ENCODE measurements around the gene MPZL1. TPM values are rescaled to one million over a fixed set of nuclear protein-coding genes. Genes with fewer than 3 reads are reported as not detected.
"Not testable (repeated sequence)": the region's sequence is repeated elsewhere in the genome, so short reads cannot be mapped to it uniquely, and the experiment has no call there.

MPZL1 gene
- total RNA-seq, 1 experiment from 2014 or later = 71.7 TPM

DNA sequence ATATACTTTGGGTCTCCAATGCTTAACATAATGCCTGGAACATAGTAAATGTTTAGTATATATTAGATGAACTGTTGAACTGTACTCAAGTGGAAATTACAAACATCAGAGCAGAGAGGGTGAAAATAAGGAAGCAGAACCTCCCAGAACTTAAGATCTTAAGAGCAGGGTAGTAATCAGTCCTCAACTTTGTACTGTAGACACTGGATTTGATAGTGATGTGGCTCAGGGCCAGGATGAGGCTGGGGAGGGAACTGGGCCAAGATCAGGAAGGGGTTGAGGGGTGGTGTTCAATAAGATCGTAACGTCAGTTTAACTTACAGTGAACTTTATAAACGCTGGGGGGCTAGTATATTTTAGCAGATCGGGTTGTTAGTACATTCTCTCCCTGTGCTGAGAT is 15.4 kb downstream of the MPZL1 start (continued):
- no peak for TF ChIP-seq RELA (CRISPR knock-in tag; IDR thresholded peaks at IDR 0.05; ENCODE audit: borderline replicate concordance)
- no peak for TF ChIP-seq TP53 (CRISPR knock-in tag; IDR thresholded peaks at IDR 0.05)

DNA sequence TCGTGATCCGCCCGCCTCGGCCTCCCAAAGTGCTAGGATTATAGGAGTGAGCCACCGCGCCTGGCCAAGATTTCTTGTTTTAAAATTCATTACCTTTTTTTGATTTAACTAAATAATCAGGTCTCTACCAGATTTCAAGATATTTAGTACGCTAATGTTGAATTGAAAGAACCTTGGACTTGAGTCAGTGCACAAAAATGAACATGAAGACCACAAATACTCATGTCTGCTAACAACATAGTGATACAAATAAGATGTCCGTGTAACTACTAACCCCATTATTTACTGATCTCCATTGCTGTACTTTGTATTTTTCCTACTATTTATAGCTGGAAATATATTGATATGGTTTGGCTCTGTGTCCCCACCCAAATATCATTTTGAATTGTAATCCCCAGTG is 16.4 kb downstream of the MPZL1 start:
- H3K4me3 Mint-ChIP-seq = no peak overlapping the region
- H3K36me3 Mint-ChIP-seq = peaks cover 19% of the 10 kb centered on the region
- TF ChIP-seq, protein P1, sequence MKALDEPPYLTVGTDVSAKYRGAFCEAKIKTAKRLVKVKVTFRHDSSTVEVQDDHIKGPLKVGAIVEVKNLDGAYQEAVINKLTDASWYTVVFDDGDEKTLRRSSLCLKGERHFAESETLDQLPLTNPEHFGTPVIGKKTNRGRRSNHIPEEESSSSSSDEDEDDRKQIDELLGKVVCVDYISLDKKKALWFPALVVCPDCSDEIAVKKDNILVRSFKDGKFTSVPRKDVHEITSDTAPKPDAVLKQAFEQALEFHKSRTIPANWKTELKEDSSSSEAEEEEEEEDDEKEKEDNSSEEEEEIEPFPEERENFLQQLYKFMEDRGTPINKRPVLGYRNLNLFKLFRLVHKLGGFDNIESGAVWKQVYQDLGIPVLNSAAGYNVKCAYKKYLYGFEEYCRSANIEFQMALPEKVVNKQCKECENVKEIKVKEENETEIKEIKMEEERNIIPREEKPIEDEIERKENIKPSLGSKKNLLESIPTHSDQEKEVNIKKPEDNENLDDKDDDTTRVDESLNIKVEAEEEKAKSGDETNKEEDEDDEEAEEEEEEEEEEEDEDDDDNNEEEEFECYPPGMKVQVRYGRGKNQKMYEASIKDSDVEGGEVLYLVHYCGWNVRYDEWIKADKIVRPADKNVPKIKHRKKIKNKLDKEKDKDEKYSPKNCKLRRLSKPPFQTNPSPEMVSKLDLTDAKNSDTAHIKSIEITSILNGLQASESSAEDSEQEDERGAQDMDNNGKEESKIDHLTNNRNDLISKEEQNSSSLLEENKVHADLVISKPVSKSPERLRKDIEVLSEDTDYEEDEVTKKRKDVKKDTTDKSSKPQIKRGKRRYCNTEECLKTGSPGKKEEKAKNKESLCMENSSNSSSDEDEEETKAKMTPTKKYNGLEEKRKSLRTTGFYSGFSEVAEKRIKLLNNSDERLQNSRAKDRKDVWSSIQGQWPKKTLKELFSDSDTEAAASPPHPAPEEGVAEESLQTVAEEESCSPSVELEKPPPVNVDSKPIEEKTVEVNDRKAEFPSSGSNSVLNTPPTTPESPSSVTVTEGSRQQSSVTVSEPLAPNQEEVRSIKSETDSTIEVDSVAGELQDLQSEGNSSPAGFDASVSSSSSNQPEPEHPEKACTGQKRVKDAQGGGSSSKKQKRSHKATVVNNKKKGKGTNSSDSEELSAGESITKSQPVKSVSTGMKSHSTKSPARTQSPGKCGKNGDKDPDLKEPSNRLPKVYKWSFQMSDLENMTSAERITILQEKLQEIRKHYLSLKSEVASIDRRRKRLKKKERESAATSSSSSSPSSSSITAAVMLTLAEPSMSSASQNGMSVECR (CRISPR knock-in tag; IDR thresholded peaks at IDR 0.05; ENCODE audit: borderline replicate concordance) = no peak
- H3K4me1 Mint-ChIP-seq = peaks cover 24% of the 10 kb centered on the region
- H3K27ac Mint-ChIP-seq = no peak overlapping the region
- ChIA-PET POLR2A (no interaction called here), CTCF (no interaction called here)
- H3K27me3 Mint-ChIP-seq (ENCODE audit: low read depth) = no peaks in the 10 kb centered on the region
- no peak for ATAC-seq
- H3K9me3 Mint-ChIP-seq = peaks cover 6% of the 10 kb centered on the region
- no peak for DNase-seq (ENCODE audit: low spot score)

DNA sequence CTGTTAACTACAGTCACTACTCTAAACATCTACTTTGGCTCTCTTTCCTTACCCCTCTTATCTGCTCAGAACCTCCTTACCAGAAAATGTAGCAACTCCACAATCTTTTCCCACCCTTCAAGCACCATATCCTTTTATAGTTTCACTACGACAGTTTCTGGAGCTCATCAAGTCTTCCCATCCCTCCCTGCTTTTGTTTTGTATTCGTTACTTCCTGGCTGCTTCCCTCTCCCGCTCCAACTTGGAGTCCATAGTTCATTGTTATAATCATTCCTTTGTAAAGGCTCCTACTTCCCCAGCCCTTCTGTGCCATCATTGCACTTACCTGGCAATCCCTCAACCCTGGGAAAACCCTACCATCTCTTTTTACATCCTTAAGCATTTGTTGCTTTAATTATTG is 18.0 kb downstream of the MPZL1 start:
- ATAC-seq = no peak
- no peak for DNase-seq (ENCODE audit: low spot score)
- no peaks in the 10 kb centered on the region for H3K27me3 Mint-ChIP-seq (ENCODE audit: low read depth)
- peaks cover 6% of the 10 kb centered on the region for H3K9me3 Mint-ChIP-seq
- H3K36me3 Mint-ChIP-seq = peaks cover 9% of the 10 kb centered on the region
- no peak overlapping the region for H3K4me3 Mint-ChIP-seq
- POLR2A ChIA-PET = interaction anchor here (0.6 kb wide), 1 partner anchor 100 kb away, joined by 4 read pairs; no protein-coding TSS in a partner anchor
- peaks cover 31% of the 10 kb centered on the region for H3K4me1 Mint-ChIP-seq
- peak overlapping the region; percentile 64 for H3K27ac Mint-ChIP-seq
- CTCF ChIA-PET = interaction anchor here (1.5 kb wide), 1 partner anchor 342 kb away, joined by 4 read pairs; no protein-coding TSS in a partner anchor
- no peak for TF ChIP-seq PRRX2 (CRISPR knock-in tag; IDR thresholded peaks at IDR 0.05)
- TF ChIP-seq, protein P2, sequence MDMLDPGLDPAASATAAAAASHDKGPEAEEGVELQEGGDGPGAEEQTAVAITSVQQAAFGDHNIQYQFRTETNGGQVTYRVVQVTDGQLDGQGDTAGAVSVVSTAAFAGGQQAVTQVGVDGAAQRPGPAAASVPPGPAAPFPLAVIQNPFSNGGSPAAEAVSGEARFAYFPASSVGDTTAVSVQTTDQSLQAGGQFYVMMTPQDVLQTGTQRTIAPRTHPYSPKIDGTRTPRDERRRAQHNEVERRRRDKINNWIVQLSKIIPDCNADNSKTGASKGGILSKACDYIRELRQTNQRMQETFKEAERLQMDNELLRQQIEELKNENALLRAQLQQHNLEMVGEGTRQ (CRISPR knock-in tag; IDR thresholded peaks at IDR 0.05) = no peak
- TF ChIP-seq KAT7 (CRISPR knock-in tag; IDR thresholded peaks at IDR 0.05; ENCODE audit: borderline replicate concordance) = no peak

DNA sequence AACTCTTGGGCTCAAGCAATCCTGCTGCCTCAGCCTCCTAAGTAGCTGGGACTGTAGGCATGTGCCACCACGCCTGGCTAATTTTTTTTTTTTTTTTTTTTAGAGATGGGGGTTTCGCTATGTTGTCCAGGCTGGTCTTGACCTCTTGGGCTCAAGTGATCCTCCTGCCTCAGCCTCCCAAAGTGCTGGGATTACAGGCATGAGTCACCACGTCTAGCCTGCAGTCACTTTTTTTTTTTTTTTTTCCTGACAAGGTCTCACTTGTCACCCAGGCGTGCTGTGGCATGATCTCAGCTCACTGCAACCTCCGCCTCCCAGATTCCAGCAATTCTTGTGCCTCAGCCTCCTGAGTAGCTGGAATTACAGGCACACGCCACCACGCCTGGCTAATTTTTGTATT is 19.3 kb downstream of the MPZL1 start:
- H3K36me3 Mint-ChIP-seq; H3K4me3 Mint-ChIP-seq; ATAC-seq; H3K27ac Mint-ChIP-seq; POLR2A ChIA-PET; DNase-seq (ENCODE audit: low spot score); H3K9me3 Mint-ChIP-seq; H3K27me3 Mint-ChIP-seq (ENCODE audit: low read depth): not testable (repeated sequence)
- peaks cover 34% of the 10 kb centered on the region for H3K4me1 Mint-ChIP-seq
- CTCF ChIA-PET = interaction anchor here (1.1 kb wide), 1 partner anchor 341 kb away, joined by 3 read pairs; no protein-coding TSS in a partner anchor

DNA sequence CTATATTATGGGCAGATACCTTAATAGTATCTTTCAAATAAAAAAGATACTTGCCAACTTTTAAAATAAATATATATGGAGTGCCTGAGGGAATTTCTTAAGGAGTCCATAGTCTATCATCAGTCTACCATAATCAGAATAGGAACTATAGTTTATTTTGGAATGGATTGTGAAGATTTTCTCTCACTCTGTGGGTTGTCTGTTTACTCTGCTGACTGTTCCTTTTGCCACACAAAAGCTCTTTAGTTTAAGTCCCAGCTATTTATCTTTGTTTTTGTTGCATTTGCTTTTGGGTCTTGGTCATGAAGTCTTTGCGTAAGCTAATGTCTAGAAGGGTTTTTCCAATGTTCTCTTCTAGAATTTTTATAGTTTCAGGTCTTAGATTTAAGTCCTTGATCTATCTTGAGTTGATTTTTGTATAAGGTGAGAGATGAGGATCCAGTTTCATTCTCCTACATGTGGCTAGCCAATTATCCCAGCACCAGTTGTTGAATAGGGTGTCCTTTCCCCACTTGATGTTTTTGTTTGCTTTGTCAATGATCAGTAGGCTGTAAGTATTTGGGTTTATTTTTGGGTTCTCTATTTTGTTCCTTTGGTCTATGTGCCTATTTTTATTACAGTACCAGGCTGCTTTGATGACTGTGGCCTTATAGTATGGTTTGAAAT is 20.7 kb downstream of the MPZL1 start:
- H3K9me3 Mint-ChIP-seq; POLR2A ChIA-PET; H3K36me3 Mint-ChIP-seq; CTCF ChIA-PET; DNase-seq (ENCODE audit: low spot score); H3K27me3 Mint-ChIP-seq (ENCODE audit: low read depth); ATAC-seq; H3K4me3 Mint-ChIP-seq: not testable (repeated sequence)
- Mint-ChIP-seq H3K27ac (peak overlapping the region; percentile 76), H3K4me1 (peaks cover 38% of the 10 kb centered on the region)

DNA sequence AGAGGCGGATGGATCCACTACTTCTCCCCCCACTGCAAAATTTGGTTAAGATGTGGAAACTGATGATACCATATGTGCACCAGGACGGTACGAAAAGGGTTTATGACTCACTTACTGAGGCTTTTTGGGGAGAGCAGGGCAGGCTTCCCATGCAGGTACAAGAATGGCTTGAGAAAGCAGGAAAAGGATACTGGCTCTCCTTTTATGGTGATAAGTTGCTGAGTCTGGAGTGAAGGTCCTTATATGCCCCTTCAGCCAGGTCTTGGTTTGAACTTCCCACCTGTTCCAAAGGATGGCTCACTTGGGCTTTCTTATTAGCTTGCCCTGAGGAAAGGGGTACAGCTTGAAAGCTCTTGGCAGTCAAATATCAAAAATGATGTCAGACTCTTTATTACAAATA is 23.1 kb downstream of the MPZL1 start:
- no peak overlapping the region for H3K4me3 Mint-ChIP-seq
- H3K4me1 Mint-ChIP-seq = peaks cover 37% of the 10 kb centered on the region
- H3K27me3 Mint-ChIP-seq (ENCODE audit: low read depth) = no peaks in the 10 kb centered on the region
- TF ChIP-seq, protein P3, sequence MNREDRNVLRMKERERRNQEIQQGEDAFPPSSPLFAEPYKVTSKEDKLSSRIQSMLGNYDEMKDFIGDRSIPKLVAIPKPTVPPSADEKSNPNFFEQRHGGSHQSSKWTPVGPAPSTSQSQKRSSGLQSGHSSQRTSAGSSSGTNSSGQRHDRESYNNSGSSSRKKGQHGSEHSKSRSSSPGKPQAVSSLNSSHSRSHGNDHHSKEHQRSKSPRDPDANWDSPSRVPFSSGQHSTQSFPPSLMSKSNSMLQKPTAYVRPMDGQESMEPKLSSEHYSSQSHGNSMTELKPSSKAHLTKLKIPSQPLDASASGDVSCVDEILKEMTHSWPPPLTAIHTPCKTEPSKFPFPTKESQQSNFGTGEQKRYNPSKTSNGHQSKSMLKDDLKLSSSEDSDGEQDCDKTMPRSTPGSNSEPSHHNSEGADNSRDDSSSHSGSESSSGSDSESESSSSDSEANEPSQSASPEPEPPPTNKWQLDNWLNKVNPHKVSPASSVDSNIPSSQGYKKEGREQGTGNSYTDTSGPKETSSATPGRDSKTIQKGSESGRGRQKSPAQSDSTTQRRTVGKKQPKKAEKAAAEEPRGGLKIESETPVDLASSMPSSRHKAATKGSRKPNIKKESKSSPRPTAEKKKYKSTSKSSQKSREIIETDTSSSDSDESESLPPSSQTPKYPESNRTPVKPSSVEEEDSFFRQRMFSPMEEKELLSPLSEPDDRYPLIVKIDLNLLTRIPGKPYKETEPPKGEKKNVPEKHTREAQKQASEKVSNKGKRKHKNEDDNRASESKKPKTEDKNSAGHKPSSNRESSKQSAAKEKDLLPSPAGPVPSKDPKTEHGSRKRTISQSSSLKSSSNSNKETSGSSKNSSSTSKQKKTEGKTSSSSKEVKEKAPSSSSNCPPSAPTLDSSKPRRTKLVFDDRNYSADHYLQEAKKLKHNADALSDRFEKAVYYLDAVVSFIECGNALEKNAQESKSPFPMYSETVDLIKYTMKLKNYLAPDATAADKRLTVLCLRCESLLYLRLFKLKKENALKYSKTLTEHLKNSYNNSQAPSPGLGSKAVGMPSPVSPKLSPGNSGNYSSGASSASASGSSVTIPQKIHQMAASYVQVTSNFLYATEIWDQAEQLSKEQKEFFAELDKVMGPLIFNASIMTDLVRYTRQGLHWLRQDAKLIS (CRISPR knock-in tag; IDR thresholded peaks at IDR 0.05; ENCODE audit: borderline replicate concordance) = no peak
- TF ChIP-seq RORB (CRISPR knock-in tag; IDR thresholded peaks at IDR 0.05) (no peak), ZNF416 (CRISPR knock-in tag; IDR thresholded peaks at IDR 0.05) (no peak)
- POLR2A ChIA-PET = interaction anchor here (0.6 kb wide), 1 partner anchor 110 kb away, joined by 3 read pairs; no protein-coding TSS in a partner anchor
- DNase-seq (ENCODE audit: low spot score) = no peak
- ATAC-seq = peak; percentile 72
- H3K27ac Mint-ChIP-seq = peak overlapping the region; percentile 11; the same call in 1 of the 2 replicates
- H3K9me3 Mint-ChIP-seq = no peaks in the 10 kb centered on the region
- H3K36me3 Mint-ChIP-seq = no peaks in the 10 kb centered on the region
- CTCF ChIA-PET = interaction anchor here (1.5 kb wide), 1 partner anchor 58 kb away, joined by 4 read pairs; no protein-coding TSS in a partner anchor

All from WTC11 (cell line).